SK-N-SH treated with all-trans-retinoic acid at 6 μM for 48 hours (cell line): ENCODE data around the gene GALNT7.

Experiments
- ATAC-seq: fragments of 200-7000 bp; cut with Tn5 transposase; 3 replicates; pipeline ENCODE4 v1.9.1; 2020; ENCODE audit warnings: mild to moderate bottlenecking, moderate library complexity
- ARNTL ChIP-seq: fragments of 450-650 bp; formaldehyde crosslinking; IDR thresholded peaks from 2 replicates; pipeline ENCODE4 v1.5.0; 2020; ENCODE audit warnings: low read depth, mild to moderate bottlenecking, moderate library complexity, borderline replicate concordance
- BACH2 ChIP-seq: fragments of 250-450 bp; sonication (Bioruptor Pico); IDR thresholded peaks from 2 replicates; pipeline ENCODE4 v1.9.0; 2021; ENCODE audit warnings: mild to moderate bottlenecking, borderline replicate concordance
- ESRRG ChIP-seq: fragments of 250-450 bp; sonication (Bioruptor Pico); IDR thresholded peaks from 2 replicates; pipeline ENCODE4 v1.6.1; 2021; ENCODE audit warnings: mild to moderate bottlenecking
- GLIS3 ChIP-seq: fragments of 250-450 bp; sonication (Bioruptor Pico); IDR thresholded peaks from 2 replicates; pipeline ENCODE4 v1.5.0; 2020; ENCODE audit warnings: mild to moderate bottlenecking, moderate library complexity
- ISL1 ChIP-seq: fragments of 250-450 bp; sonication (Bioruptor Pico); IDR thresholded peaks from 2 replicates; pipeline ENCODE4 v2.1.2; 2022; ENCODE audit warnings: mild to moderate bottlenecking, moderate library complexity
- OSR1 ChIP-seq: fragments of 250-450 bp; sonication (Bioruptor Pico); IDR thresholded peaks from 2 replicates; pipeline ENCODE4 v1.8.0; 2022; ENCODE audit warnings: moderate library complexity, mild to moderate bottlenecking, inconsistent platforms
- POU6F1 ChIP-seq: fragments of 250-450 bp; sonication (Bioruptor Pico); IDR thresholded peaks from 2 replicates; pipeline ENCODE4 v1.8.0; 2021; ENCODE audit warnings: low read depth, mild to moderate bottlenecking, moderate library complexity, borderline replicate concordance
- PPARA ChIP-seq: fragments of 250-450 bp; sonication (Bioruptor Pico); IDR thresholded peaks from 2 replicates; pipeline ENCODE4 v1.5.0; 2020; ENCODE audit warnings: mild to moderate bottlenecking, borderline replicate concordance
- RARB ChIP-seq: fragments of 250-450 bp; sonication (Bioruptor Pico); IDR thresholded peaks from 2 replicates; pipeline ENCODE4 v1.8.0; 2021; ENCODE audit warnings: mild to moderate bottlenecking, moderate library complexity
- SNAI2 ChIP-seq: fragments of 250-450 bp; sonication (Bioruptor Pico); IDR thresholded peaks from 2 replicates; pipeline ENCODE4 v1.5.0; 2020; ENCODE audit warnings: mild to moderate bottlenecking, moderate library complexity
- TOX ChIP-seq: fragments of 250-450 bp; sonication (Bioruptor Pico); IDR thresholded peaks from 2 replicates; pipeline ENCODE4 v1.8.0; 2021; ENCODE audit warnings: mild to moderate bottlenecking, moderate library complexity, borderline replicate concordance
- ZC3H10 ChIP-seq: fragments of 250-450 bp; sonication (Bioruptor Pico); IDR thresholded peaks from 2 replicates; pipeline ENCODE4 v1.5.1; 2021; ENCODE audit warnings: mild to moderate bottlenecking, moderate library complexity
- ZFP3 ChIP-seq: fragments of 250-450 bp; sonication (Bioruptor Pico); IDR thresholded peaks from 2 replicates; pipeline ENCODE4 v1.5.0; 2020; ENCODE audit warnings: mild to moderate bottlenecking, moderate library complexity
- ZFP30 ChIP-seq: fragments of 450-650 bp; formaldehyde crosslinking; IDR thresholded peaks from 2 replicates; pipeline ENCODE4 v1.5.0; 2022; ENCODE audit warnings: mild to moderate bottlenecking, moderate library complexity
- ZNF565 ChIP-seq: fragments of 450-650 bp; formaldehyde crosslinking; conservative IDR thresholded peaks from 2 replicates; pipeline ENCODE4 v1.5.0; 2020; ENCODE audit warnings: low read depth, mild to moderate bottlenecking, moderate library complexity
- TF ChIP-seq, protein P1 (sequence below): fragments of 250-450 bp; sonication (Bioruptor Pico); IDR thresholded peaks from 2 replicates; pipeline ENCODE4 v1.8.0; 2020; ENCODE audit warnings: mild to moderate bottlenecking, moderate library complexity, borderline replicate concordance
- TF ChIP-seq, protein P2 (sequence below): fragments of 250-450 bp; sonication (Bioruptor Pico); IDR thresholded peaks from 2 replicates; pipeline ENCODE4 v1.5.1; 2020; ENCODE audit warnings: low read depth, mild to moderate bottlenecking, moderate library complexity
- TF ChIP-seq, protein P3 (sequence below): fragments of 250-450 bp; sonication (Bioruptor Pico); IDR thresholded peaks from 2 replicates; pipeline ENCODE4 v1.5.0; 2020; ENCODE audit warnings: mild to moderate bottlenecking, moderate library complexity
- TF ChIP-seq, protein P4 (sequence below): fragments of 250-450 bp; sonication (Bioruptor Pico); IDR thresholded peaks from 2 replicates; pipeline ENCODE4 v1.5.1; 2021; ENCODE audit warnings: mild to moderate bottlenecking, moderate library complexity

The GALNT7 gene

DNA sequence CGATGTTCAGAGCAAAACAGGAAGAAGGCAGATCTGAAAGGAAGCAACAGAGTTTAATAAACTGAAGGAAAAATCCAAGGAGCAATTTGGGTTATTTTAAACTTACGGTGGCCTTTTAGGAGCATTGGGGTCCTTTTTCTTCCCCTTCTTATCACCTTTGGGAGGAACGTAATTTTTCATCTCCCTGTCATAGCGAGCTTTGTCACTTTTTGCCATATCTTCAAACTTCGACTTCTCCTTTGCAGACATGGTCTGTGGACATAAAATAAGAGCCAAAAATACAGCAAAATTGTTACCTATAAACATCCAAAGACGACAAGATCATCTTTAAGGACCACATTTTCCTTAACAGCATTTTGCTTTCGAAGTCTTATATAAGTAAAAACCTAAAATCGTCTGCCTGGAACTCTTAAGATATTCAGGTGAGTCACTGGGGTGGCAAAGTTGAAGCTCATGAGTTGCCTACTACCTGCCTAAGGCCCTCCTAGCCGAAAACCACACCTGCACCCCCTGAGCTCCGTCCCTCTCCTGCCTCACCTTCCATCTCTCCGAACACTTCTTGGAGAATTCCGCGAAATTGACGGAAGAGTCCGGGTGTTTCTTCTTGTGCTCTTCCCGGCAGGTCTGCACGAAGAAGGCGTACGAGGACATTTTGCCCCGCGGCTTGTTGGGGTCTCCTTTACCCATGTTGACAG lies 164.5 kb downstream of the GALNT7 start (continued):
- TF ChIP-seq, protein P1, sequence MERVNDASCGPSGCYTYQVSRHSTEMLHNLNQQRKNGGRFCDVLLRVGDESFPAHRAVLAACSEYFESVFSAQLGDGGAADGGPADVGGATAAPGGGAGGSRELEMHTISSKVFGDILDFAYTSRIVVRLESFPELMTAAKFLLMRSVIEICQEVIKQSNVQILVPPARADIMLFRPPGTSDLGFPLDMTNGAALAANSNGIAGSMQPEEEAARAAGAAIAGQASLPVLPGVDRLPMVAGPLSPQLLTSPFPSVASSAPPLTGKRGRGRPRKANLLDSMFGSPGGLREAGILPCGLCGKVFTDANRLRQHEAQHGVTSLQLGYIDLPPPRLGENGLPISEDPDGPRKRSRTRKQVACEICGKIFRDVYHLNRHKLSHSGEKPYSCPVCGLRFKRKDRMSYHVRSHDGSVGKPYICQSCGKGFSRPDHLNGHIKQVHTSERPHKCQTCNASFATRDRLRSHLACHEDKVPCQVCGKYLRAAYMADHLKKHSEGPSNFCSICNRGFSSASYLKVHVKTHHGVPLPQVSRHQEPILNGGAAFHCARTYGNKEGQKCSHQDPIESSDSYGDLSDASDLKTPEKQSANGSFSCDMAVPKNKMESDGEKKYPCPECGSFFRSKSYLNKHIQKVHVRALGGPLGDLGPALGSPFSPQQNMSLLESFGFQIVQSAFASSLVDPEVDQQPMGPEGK (CRISPR knock-in tag), result no peak
- no peak for TF ChIP-seq GLIS3 (CRISPR knock-in tag)
- no peak for TF ChIP-seq TOX (CRISPR knock-in tag)
- TF ChIP-seq ZNF565 (CRISPR knock-in tag), result no peak

- TF ChIP-seq ARNTL, result no peak
- TF ChIP-seq BACH2 (CRISPR knock-in tag), result no peak
- no peak for TF ChIP-seq RARB (CRISPR knock-in tag)
- TF ChIP-seq ZFP3 (CRISPR knock-in tag), result no peak
- TF ChIP-seq SNAI2, result no peak
- TF ChIP-seq ESRRG, result no peak
- TF ChIP-seq OSR1, result no peak
- TF ChIP-seq, protein P2, sequence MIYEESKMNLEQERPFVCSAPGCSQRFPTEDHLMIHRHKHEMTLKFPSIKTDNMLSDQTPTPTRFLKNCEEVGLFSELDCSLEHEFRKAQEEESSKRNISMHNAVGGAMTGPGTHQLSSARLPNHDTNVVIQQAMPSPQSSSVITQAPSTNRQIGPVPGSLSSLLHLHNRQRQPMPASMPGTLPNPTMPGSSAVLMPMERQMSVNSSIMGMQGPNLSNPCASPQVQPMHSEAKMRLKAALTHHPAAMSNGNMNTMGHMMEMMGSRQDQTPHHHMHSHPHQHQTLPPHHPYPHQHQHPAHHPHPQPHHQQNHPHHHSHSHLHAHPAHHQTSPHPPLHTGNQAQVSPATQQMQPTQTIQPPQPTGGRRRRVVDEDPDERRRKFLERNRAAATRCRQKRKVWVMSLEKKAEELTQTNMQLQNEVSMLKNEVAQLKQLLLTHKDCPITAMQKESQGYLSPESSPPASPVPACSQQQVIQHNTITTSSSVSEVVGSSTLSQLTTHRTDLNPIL (CRISPR knock-in tag), result no peak
- TF ChIP-seq ZNF565 (CRISPR knock-in tag), result no peak
- no peak for TF ChIP-seq ZC3H10 (CRISPR knock-in tag)
- TF ChIP-seq ISL1 (CRISPR knock-in tag), result no peak
- TF ChIP-seq, protein P1 (CRISPR knock-in tag), result no peak
- no peak for TF ChIP-seq PPARA (CRISPR knock-in tag)
- no peak for TF ChIP-seq POU6F1 (CRISPR knock-in tag)
- TF ChIP-seq, protein P3, sequence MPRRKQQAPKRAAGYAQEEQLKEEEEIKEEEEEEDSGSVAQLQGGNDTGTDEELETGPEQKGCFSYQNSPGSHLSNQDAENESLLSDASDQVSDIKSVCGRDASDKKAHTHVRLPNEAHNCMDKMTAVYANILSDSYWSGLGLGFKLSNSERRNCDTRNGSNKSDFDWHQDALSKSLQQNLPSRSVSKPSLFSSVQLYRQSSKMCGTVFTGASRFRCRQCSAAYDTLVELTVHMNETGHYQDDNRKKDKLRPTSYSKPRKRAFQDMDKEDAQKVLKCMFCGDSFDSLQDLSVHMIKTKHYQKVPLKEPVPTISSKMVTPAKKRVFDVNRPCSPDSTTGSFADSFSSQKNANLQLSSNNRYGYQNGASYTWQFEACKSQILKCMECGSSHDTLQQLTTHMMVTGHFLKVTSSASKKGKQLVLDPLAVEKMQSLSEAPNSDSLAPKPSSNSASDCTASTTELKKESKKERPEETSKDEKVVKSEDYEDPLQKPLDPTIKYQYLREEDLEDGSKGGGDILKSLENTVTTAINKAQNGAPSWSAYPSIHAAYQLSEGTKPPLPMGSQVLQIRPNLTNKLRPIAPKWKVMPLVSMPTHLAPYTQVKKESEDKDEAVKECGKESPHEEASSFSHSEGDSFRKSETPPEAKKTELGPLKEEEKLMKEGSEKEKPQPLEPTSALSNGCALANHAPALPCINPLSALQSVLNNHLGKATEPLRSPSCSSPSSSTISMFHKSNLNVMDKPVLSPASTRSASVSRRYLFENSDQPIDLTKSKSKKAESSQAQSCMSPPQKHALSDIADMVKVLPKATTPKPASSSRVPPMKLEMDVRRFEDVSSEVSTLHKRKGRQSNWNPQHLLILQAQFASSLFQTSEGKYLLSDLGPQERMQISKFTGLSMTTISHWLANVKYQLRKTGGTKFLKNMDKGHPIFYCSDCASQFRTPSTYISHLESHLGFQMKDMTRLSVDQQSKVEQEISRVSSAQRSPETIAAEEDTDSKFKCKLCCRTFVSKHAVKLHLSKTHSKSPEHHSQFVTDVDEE (CRISPR knock-in tag), result no peak
- no peak for TF ChIP-seq ZFP30 (CRISPR knock-in tag)
- TF ChIP-seq, protein P4, sequence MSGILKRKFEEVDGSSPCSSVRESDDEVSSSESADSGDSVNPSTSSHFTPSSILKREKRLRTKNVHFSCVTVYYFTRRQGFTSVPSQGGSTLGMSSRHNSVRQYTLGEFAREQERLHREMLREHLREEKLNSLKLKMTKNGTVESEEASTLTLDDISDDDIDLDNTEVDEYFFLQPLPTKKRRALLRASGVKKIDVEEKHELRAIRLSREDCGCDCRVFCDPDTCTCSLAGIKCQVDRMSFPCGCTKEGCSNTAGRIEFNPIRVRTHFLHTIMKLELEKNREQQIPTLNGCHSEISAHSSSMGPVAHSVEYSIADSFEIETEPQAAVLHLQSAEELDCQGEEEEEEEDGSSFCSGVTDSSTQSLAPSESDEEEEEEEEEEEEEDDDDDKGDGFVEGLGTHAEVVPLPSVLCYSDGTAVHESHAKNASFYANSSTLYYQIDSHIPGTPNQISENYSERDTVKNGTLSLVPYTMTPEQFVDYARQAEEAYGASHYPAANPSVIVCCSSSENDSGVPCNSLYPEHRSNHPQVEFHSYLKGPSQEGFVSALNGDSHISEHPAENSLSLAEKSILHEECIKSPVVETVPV (CRISPR knock-in tag), result no peak
- TF ChIP-seq, all 23 proteins: peak for 0
- ATAC-seq, result peak; percentile 1; the same call in 2 of the 3 replicates
Observed at GRCh38 chr4:173333658-173334084, 165.1 kb downstream of the GALNT7 start.
